HCEC 1CT (cell line): ENCODE measurements around the gene TRPM1.
A peak's percentile ranks its signal among the peaks of the same experiment; 100 is the strongest.

ENCODE experiments used
- DNase-seq: peaks from one replicate; pipeline ENCODE4 v3.0.0-alpha.2; 2017

TRPM1 gene

GRCh38 chr15:30962079-30962478, 139.4 kb downstream of the TRPM1 start:
- DNase-seq, result no peak

- DNase-seq, result no peak
Observed at GRCh38 chr15:30958219-30958618, 143.3 kb downstream of the TRPM1 start.

GRCh38 chr15:30956216-30957124, 145.1 kb downstream of the TRPM1 start:
- DNase-seq, result no peak

- peak; percentile 55 for DNase-seq
Observed at GRCh38 chr15:30954674-30955073, 146.9 kb downstream of the TRPM1 start.

- DNase-seq, result peak; percentile 99
Observed at GRCh38 chr15:30953731-30954378, 147.7 kb downstream of the TRPM1 start.

- DNase-seq, result no peak
Observed at GRCh38 chr15:30953183-30953582, 148.3 kb downstream of the TRPM1 start.
